ENCODE results near the gene ME3. TPM values are rescaled to one million over a fixed set of nuclear protein-coding genes. Genes with fewer than 3 reads are reported as not detected.
"Not testable (repeated sequence)": the region's sequence is repeated elsewhere in the genome, so short reads cannot be mapped to it uniquely, and the experiment has no call there.

Gene ME3
- total RNA-seq, 1 experiment from 2014 or later, result 0.30 TPM

- H3K4me1 ChIP-seq (ENCODE audit: control insufficient read depth in 1 of 2, insufficient read depth in 2 of 2, low read length in 2 of 2); H3K9me2 ChIP-seq (ENCODE audit: insufficient read depth); RAD21 ChIA-PET (ENCODE audit: low non-redundant PET in 1 of 2, low total read pairs in 2 of 2, uncharacterized antibody in 2 of 2, unreplicated experiment in 2 of 2): not testable (repeated sequence)
These were observed 238.9 kb downstream of the ME3 start for GRCh38 chr11:86433361-86434095.

DNA sequence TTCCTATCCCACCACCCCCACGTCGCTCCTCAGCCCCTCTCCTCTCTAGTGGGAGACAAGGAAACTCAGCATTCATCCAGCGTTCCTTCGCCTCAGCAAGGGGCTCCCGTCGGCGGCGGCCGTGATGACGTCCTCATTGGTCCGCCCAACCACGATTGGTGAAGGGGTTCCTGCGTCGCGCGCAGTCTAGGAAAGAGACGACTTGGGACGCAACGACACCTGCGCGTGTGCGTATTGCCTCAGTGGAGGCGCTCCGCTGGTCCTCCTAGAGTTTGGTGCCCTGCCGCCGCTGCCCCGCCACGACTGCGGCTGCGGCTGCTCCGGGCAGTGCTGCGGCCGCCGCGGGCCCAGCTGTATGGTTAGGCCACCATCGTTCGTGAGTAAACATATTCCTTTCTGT is 241.2 kb downstream of the ME3 start:
- Histone ChIP-seq H3K4me1 (ENCODE audit: control insufficient read depth in 1 of 2, insufficient read depth in 2 of 2, low read length in 2 of 2) (no peaks in the 10 kb centered on the region), H2AFZ (ENCODE audit: low read depth, low read length, poor library complexity, severe bottlenecking) (no peak overlapping the region), H3K4me3 (replicated peaks in 1 of 2; ENCODE audit: low read depth in 1 of 2, low read length in 2 of 2) (no peak overlapping the region), H3K9me3 (ENCODE audit: control insufficient read depth in 1 of 2, insufficient read depth in 1 of 2, low read depth in 1 of 2, low read length in 2 of 2) (no peaks in the 10 kb centered on the region), H3K27ac (ENCODE audit: low read depth, low read length) (no peak overlapping the region), H3K27me3 (ENCODE audit: insufficient read depth, low read length) (no peaks in the 10 kb centered on the region), H3K36me3 (ENCODE audit: control insufficient read depth in 1 of 2, insufficient read depth in 2 of 2, low read length in 2 of 2) (no peaks in the 10 kb centered on the region), H4K20me1 (ENCODE audit: insufficient read depth) (no peaks in the 10 kb centered on the region), H3K9ac (ENCODE audit: low read length) (no peak overlapping the region), H3K79me2 (ENCODE audit: insufficient read depth, low read length) (no peaks in the 10 kb centered on the region), H3K4me2 (ENCODE audit: low read length) (no peak overlapping the region), H3K9me2 (ENCODE audit: insufficient read depth) (no peaks in the 10 kb centered on the region)
- intact Hi-C loops (cut with micrococcal nuclease), result no loop called here
- RAD21 ChIA-PET (ENCODE audit: low non-redundant PET in 1 of 2, low total read pairs in 2 of 2, uncharacterized antibody in 2 of 2, unreplicated experiment in 2 of 2), result no interaction called here
- DNase-seq (ENCODE audit: low read depth, low spot score) (no peak), ATAC-seq (no peak)
- TF ChIP-seq JUND (IDR thresholded peaks at IDR 0.05), result no peak
- TF ChIP-seq EGR1 (IDR thresholded peaks at IDR 0.05; ENCODE audit: low read depth), result no peak
- no TSS peak for BruUV-seq (replicated peaks)
- CTCF ChIA-PET, result no interaction called here
- POLR2A ChIA-PET, result no interaction called here

More at GRCh38 chr11:86433361-86434095, 238.9 kb downstream of the ME3 start:
- POLR2A ChIA-PET; intact Hi-C loops (cut with micrococcal nuclease); H3K9ac ChIP-seq (ENCODE audit: low read length); H3K9me3 ChIP-seq (ENCODE audit: control insufficient read depth in 1 of 2, insufficient read depth in 1 of 2, low read depth in 1 of 2, low read length in 2 of 2); H3K4me3 ChIP-seq (replicated peaks in 1 of 2; ENCODE audit: low read depth in 1 of 2, low read length in 2 of 2); H3K4me2 ChIP-seq (ENCODE audit: low read length); H2AFZ ChIP-seq (ENCODE audit: low read depth, low read length, poor library complexity, severe bottlenecking); H4K20me1 ChIP-seq (ENCODE audit: insufficient read depth); H3K27me3 ChIP-seq (ENCODE audit: insufficient read depth, low read length); H3K79me2 ChIP-seq (ENCODE audit: insufficient read depth, low read length); H3K36me3 ChIP-seq (ENCODE audit: control insufficient read depth in 1 of 2, insufficient read depth in 2 of 2, low read length in 2 of 2); DNase-seq (ENCODE audit: low read depth, low spot score); ATAC-seq; CTCF ChIA-PET; H3K27ac ChIP-seq (ENCODE audit: low read depth, low read length); BruUV-seq (replicated peaks): not testable (repeated sequence)

- no peaks in the 10 kb centered on the region for H3K79me2 ChIP-seq (ENCODE audit: insufficient read depth, low read length)
- ChIA-PET RAD21 (ENCODE audit: low non-redundant PET in 1 of 2, low total read pairs in 2 of 2, uncharacterized antibody in 2 of 2, unreplicated experiment in 2 of 2) (no interaction called here), POLR2A (no interaction called here), CTCF (no interaction called here)
- ATAC-seq, result no peak
- no peaks in the 10 kb centered on the region for H3K9me3 ChIP-seq (ENCODE audit: control insufficient read depth in 1 of 2, insufficient read depth in 1 of 2, low read depth in 1 of 2, low read length in 2 of 2)
- no peaks in the 10 kb centered on the region for H3K36me3 ChIP-seq (ENCODE audit: control insufficient read depth in 1 of 2, insufficient read depth in 2 of 2, low read length in 2 of 2)
- H3K9me2 ChIP-seq (ENCODE audit: insufficient read depth), result no peaks in the 10 kb centered on the region
- intact Hi-C loops (cut with micrococcal nuclease), result no loop called here
- no peaks in the 10 kb centered on the region for H4K20me1 ChIP-seq (ENCODE audit: insufficient read depth)
- no peak overlapping the region for H3K4me3 ChIP-seq (replicated peaks in 1 of 2; ENCODE audit: low read depth in 1 of 2, low read length in 2 of 2)
- no peak overlapping the region for H3K4me2 ChIP-seq (ENCODE audit: low read length)
- no peak overlapping the region for H3K27ac ChIP-seq (ENCODE audit: low read depth, low read length)
- H3K4me1 ChIP-seq (ENCODE audit: control insufficient read depth in 1 of 2, insufficient read depth in 2 of 2, low read length in 2 of 2), result no peaks in the 10 kb centered on the region
- no peak for TF ChIP-seq SRF (IDR thresholded peaks at IDR 0.05; ENCODE audit: low read depth)
- no peak for TF ChIP-seq CEBPB (IDR thresholded peaks at IDR 0.05; ENCODE audit: low read depth)
- no peak for TF ChIP-seq JUND (IDR thresholded peaks at IDR 0.05)
- no peak for TF ChIP-seq CBX3 (IDR thresholded peaks at IDR 0.05; ENCODE audit: low read depth)
- TF ChIP-seq ATF3 (IDR thresholded peaks at IDR 0.05), result no peak
- TF ChIP-seq POLR2AphosphoS5 (IDR thresholded peaks at IDR 0.05; ENCODE audit: low read depth, low read length), result no peak
- no peak for TF ChIP-seq SP1 (IDR thresholded peaks at IDR 0.05; ENCODE audit: low read depth)
- no peak overlapping the region for H2AFZ ChIP-seq (ENCODE audit: low read depth, low read length, poor library complexity, severe bottlenecking)
- no peaks in the 10 kb centered on the region for H3K27me3 ChIP-seq (ENCODE audit: insufficient read depth, low read length)
- DNase-seq (ENCODE audit: low read depth, low spot score), result no peak
- H3K9ac ChIP-seq (ENCODE audit: low read length), result no peak overlapping the region
- BruUV-seq (replicated peaks), result no TSS peak
These were observed 245.0 kb downstream of the ME3 start for GRCh38 chr11:86427441-86427840.

- H3K36me3 ChIP-seq (ENCODE audit: control insufficient read depth in 1 of 2, insufficient read depth in 2 of 2, low read length in 2 of 2); H3K9me2 ChIP-seq (ENCODE audit: insufficient read depth); POLR2A ChIA-PET; H2AFZ ChIP-seq (ENCODE audit: low read depth, low read length, poor library complexity, severe bottlenecking); H3K4me2 ChIP-seq (ENCODE audit: low read length); intact Hi-C loops (cut with micrococcal nuclease); H3K27me3 ChIP-seq (ENCODE audit: insufficient read depth, low read length); BruUV-seq (replicated peaks); H3K4me1 ChIP-seq (ENCODE audit: control insufficient read depth in 1 of 2, insufficient read depth in 2 of 2, low read length in 2 of 2); CTCF ChIA-PET; H3K79me2 ChIP-seq (ENCODE audit: insufficient read depth, low read length); H3K9ac ChIP-seq (ENCODE audit: low read length); RAD21 ChIA-PET (ENCODE audit: low non-redundant PET in 1 of 2, low total read pairs in 2 of 2, uncharacterized antibody in 2 of 2, unreplicated experiment in 2 of 2); DNase-seq (ENCODE audit: low read depth, low spot score); H3K9me3 ChIP-seq (ENCODE audit: control insufficient read depth in 1 of 2, insufficient read depth in 1 of 2, low read depth in 1 of 2, low read length in 2 of 2); H3K27ac ChIP-seq (ENCODE audit: low read depth, low read length); H4K20me1 ChIP-seq (ENCODE audit: insufficient read depth); ATAC-seq; H3K4me3 ChIP-seq (replicated peaks in 1 of 2; ENCODE audit: low read depth in 1 of 2, low read length in 2 of 2): not testable (repeated sequence)
These were observed 248.9 kb downstream of the ME3 start for GRCh38 chr11:86423488-86423887.

Measured in HCT116 (cell line).